HepG2 (cell line): Measurements from ENCODE around the gene CADM2. TPM values are rescaled to one million over a fixed set of nuclear protein-coding genes. Genes with fewer than 3 reads are reported as not detected.

Source experiments
- ATAC-seq: fragments of 200-7000 bp; cut with Tn5 transposase; 3 replicates; pipeline ENCODE4 v1.9.1; 2020; ENCODE audit warnings: mild to moderate bottlenecking, moderate library complexity
- BruUV-seq: library from RNA; stranded (reverse); fragments of 400-500 nt; replicated peaks from 2 replicates; lab custom pipeline; 2021; lab: Mats Ljungman, UMichigan
- CTCF ChIA-PET: fragments of 300-600 bp; formaldehyde crosslinking; extraction: SDS; loops from one replicate; lab custom pipeline; 2021; ENCODE audit warnings: low total read pairs, inconsistent platforms, low intra/inter-chr PET ratio; lab: Yijun Ruan, JAX
- POLR2A ChIA-PET: fragments of 350-600 bp; sonication (Branson Sonifier 250); formaldehyde crosslinking; loops from one replicate; lab custom pipeline; 2020; ENCODE audit warnings: antibody characterized with exemption, inconsistent platforms; lab: Yijun Ruan, JAX
- DNase-seq: peaks from one replicate; pipeline ENCODE4 v3.0.0-alpha.2; 2015; ENCODE audit warnings: low spot score
- FAIRE-seq: peaks from 3 replicates; lab custom pipeline; 2011; peaks lifted over from hg19 to GRCh38; lab: Jason Lieb, UNC
- H2AFZ ChIP-seq: one replicate; pipeline ENCODE4 v1.6.1; 2011; ENCODE audit warnings: low read length, inconsistent platforms
- H3K27ac ChIP-seq: fragments of 300-600 bp; 3 replicates; pipeline ENCODE4 v1.8.0; 2011; ENCODE audit warnings: mixed run types, mild to moderate bottlenecking, mixed read lengths, low read length, inconsistent platforms; ENCODE audit not compliant: insufficient read depth; ENCODE audit errors: extremely low read length
- H3K27me3 ChIP-seq, 2 experiments: fragments of 200-600 bp in 1 of 2; 2 replicates in 1 of 2; 3 replicates in 1 of 2; pipeline versions ENCODE4 v1.6.0 to v1.8.0; 2011; ENCODE audit warnings: low read length in 2 of 2, mild to moderate bottlenecking in 2 of 2, moderate library complexity in 2 of 2, inconsistent platforms in 1 of 2; ENCODE audit not compliant: insufficient read depth in 2 of 2, control insufficient read depth in 1 of 2
- H3K36me3 ChIP-seq, 2 experiments: fragments of 200-600 bp in 1 of 2; replicated peaks in 1 of 2; 2 replicates in 1 of 2; 3 replicates in 1 of 2; pipeline versions ENCODE4 v1.5.1 to v1.8.0; 2011; ENCODE audit warnings: low read length in 2 of 2, inconsistent platforms in 1 of 2; ENCODE audit not compliant: insufficient read depth in 2 of 2, control insufficient read depth in 1 of 2
- H3K4me1 ChIP-seq: 2 replicates; pipeline ENCODE4 v1.5.1; 2012; ENCODE audit warnings: low read length, inconsistent platforms; ENCODE audit not compliant: insufficient read depth
- H3K4me2 ChIP-seq: 2 replicates; pipeline ENCODE4 v1.6.0; 2011; ENCODE audit warnings: low read depth, low read length, inconsistent platforms
- H3K4me3 ChIP-seq, 3 experiments: fragments of 200-600 bp in 1 of 3; sonication (generic), shearing (Covaris generic) in 1 of 3; replicated peaks in 1 of 3; 2 replicates each; pipeline ENCODE4 v1.5.1; 2011 to 2016; ENCODE audit warnings: low read length in 3 of 3, inconsistent platforms in 2 of 3, low read depth in 2 of 3, mild to moderate bottlenecking in 2 of 3, control low read depth in 1 of 3, mixed read lengths in 1 of 3; ENCODE audit not compliant: insufficient read depth in 1 of 3
- H3K79me2 ChIP-seq: one replicate; pipeline ENCODE4 v1.6.1; 2011; ENCODE audit warnings: low read length, inconsistent platforms; ENCODE audit not compliant: insufficient read depth
- H3K9ac ChIP-seq: 2 replicates; pipeline ENCODE4 v1.6.0; 2011; ENCODE audit warnings: mild to moderate bottlenecking, low read depth, low read length, inconsistent platforms; ENCODE audit not compliant: insufficient read depth
- H3K9me3 ChIP-seq: 2 replicates; pipeline ENCODE4 v1.5.1; 2012; ENCODE audit warnings: mild to moderate bottlenecking, low read length
- H4K20me1 ChIP-seq: 2 replicates; pipeline ENCODE4 v1.6.0; 2011; ENCODE audit warnings: inconsistent platforms, mild to moderate bottlenecking, low read length, moderate library complexity; ENCODE audit not compliant: insufficient read depth
- ELF3 ChIP-seq: IDR thresholded peaks from 2 replicates; pipeline ENCODE4 v1.6.1; 2016; ENCODE audit warnings: missing genetic modification reagents, missing compliant biosample characterization
- HNF4G ChIP-seq, 2 experiments: sonication (generic) in 1 of 2; formaldehyde crosslinking in 1 of 2; IDR thresholded peaks; 2 replicates each; pipeline versions ENCODE4 v1.4.0 to v1.6.1; 2011 to 2020; ENCODE audit warnings: borderline replicate concordance in 2 of 2, low read depth in 2 of 2, mild to moderate bottlenecking in 2 of 2, low read length in 1 of 2, missing genetic modification reagents in 1 of 2, moderate library complexity in 1 of 2
- YY1 ChIP-seq: IDR thresholded peaks from 2 replicates; pipeline ENCODE4 v1.6.1; 2011; ENCODE audit warnings: low read length, low read depth, moderate library complexity, mild to moderate bottlenecking; ENCODE audit not compliant: insufficient read depth, insufficient replicate concordance
- WGBS: methylation state at CpG from one replicate; pipeline ENCODE4 v1.1.6; 2017; ENCODE audit warnings: low lambda C conversion rate; 5-methylcytosine and 5-hydroxymethylcytosine counted together
- in situ Hi-C: cut with HindIII; loops from 2 replicates; pipeline ENCODE4 v1.10.0; 2017; ENCODE audit warnings: low pct_unique_long_range_greater_than_20kb; ENCODE audit not compliant: extremely low pct_ligation_motif_present
- intact Hi-C: fragments of 100-400 bp; cut with micrococcal nuclease; formaldehyde crosslinking; loops from one replicate; pipeline ENCODE4 v1.10.0; 2022; ENCODE audit not compliant: unreplicated experiment
- polyA plus RNA-seq, 8 experiments: library from polyadenylated mRNA; depleted of rRNA in 3 of 8; stranded (reverse) in 7 of 8; unstranded in 1 of 8; fragments of >200 nt; fragmentation: Illumina TruSeq in 4 of 8; extraction: Trizol in 4 of 8; gene quantifications; 2 replicates each; pipeline versions ENCODE4 v1.2.1 to v1.2.3, GENCODE V29; 2011 to 2016; ENCODE audit warnings: low read depth in 4 of 8, missing spikeins in 1 of 8, mixed read lengths in 1 of 8; ENCODE audit not compliant: insufficient read depth in 1 of 8
- total RNA-seq, 5 experiments: library from RNA; depleted of rRNA; stranded (reverse); fragments of >200 nt; fragmentation: Illumina TruSeq; extraction: Trizol; gene quantifications; 2 replicates each; pipeline ENCODE4 v1.2.3, GENCODE V29; 2016; ENCODE audit warnings: low read depth in 1 of 5
- TF ChIP-seq, protein P1 (sequence below): sonication (generic); formaldehyde crosslinking; IDR thresholded peaks from 2 replicates; pipeline ENCODE4 v1.4.0; 2020; ENCODE audit warnings: mild to moderate bottlenecking, missing genetic modification reagents
- TF ChIP-seq, protein P2 (sequence below), 2 experiments: IDR thresholded peaks; 2 replicates each; pipeline ENCODE4 v1.6.1; 2011 to 2012; ENCODE audit warnings: low read length in 2 of 2, borderline replicate concordance in 1 of 2, low read depth in 1 of 2, mild to moderate bottlenecking in 1 of 2, moderate library complexity in 1 of 2
- TF ChIP-seq, protein P3 (sequence below): IDR thresholded peaks from 2 replicates; pipeline ENCODE4 v1.4.0; 2020; ENCODE audit warnings: mild to moderate bottlenecking, missing genetic modification reagents

CADM2 gene
- total and polyA plus RNA-seq, 2 of the 13 experiments (the other 11 are each of a cell fraction or from before 2014, with no cell fraction given) = not detected

DNA sequence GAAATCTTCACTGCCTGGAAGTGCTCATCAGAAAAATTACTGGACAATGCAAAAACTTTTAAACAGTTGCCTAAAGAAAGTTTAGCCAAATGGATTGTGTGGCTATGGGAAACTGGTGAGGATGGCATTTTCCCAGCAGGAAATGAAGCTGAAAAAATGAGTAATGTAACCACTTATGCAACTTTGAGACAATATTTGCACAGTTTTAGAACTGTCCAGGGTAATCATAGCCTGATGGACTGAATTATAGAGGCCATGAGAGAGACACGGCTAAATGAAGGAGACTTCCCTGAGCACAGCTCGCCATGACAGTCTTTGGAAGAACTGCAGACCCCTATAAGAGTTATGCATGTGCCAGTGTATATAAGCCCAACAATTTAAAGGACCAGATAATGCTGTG is 1150.6 kb downstream of the CADM2 start:
- DNase-seq = no peak
- CTCF ChIA-PET = no interaction called here
- POLR2A ChIA-PET = no interaction called here
- H3K4me2 ChIP-seq = no peak overlapping the region
- BruUV-seq = no TSS peak
- H3K4me3 ChIP-seq = no peak overlapping the region
- H3K4me1 ChIP-seq = no peaks in the 10 kb centered on the region
- H3K27ac ChIP-seq = no peak overlapping the region
- H4K20me1 ChIP-seq = no peaks in the 10 kb centered on the region
- H3K36me3 ChIP-seq = no peaks in the 10 kb centered on the region
- intact Hi-C loops = no loop called here
- 0% methylated on average over 2 of the region's 2 CpGs for WGBS
- TF ChIP-seq, protein P1, sequence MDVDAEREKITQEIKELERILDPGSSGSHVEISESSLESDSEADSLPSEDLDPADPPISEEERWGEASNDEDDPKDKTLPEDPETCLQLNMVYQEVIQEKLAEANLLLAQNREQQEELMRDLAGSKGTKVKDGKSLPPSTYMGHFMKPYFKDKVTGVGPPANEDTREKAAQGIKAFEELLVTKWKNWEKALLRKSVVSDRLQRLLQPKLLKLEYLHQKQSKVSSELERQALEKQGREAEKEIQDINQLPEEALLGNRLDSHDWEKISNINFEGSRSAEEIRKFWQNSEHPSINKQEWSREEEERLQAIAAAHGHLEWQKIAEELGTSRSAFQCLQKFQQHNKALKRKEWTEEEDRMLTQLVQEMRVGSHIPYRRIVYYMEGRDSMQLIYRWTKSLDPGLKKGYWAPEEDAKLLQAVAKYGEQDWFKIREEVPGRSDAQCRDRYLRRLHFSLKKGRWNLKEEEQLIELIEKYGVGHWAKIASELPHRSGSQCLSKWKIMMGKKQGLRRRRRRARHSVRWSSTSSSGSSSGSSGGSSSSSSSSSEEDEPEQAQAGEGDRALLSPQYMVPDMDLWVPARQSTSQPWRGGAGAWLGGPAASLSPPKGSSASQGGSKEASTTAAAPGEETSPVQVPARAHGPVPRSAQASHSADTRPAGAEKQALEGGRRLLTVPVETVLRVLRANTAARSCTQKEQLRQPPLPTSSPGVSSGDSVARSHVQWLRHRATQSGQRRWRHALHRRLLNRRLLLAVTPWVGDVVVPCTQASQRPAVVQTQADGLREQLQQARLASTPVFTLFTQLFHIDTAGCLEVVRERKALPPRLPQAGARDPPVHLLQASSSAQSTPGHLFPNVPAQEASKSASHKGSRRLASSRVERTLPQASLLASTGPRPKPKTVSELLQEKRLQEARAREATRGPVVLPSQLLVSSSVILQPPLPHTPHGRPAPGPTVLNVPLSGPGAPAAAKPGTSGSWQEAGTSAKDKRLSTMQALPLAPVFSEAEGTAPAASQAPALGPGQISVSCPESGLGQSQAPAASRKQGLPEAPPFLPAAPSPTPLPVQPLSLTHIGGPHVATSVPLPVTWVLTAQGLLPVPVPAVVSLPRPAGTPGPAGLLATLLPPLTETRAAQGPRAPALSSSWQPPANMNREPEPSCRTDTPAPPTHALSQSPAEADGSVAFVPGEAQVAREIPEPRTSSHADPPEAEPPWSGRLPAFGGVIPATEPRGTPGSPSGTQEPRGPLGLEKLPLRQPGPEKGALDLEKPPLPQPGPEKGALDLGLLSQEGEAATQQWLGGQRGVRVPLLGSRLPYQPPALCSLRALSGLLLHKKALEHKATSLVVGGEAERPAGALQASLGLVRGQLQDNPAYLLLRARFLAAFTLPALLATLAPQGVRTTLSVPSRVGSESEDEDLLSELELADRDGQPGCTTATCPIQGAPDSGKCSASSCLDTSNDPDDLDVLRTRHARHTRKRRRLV = no peak
- no peak for TF ChIP-seq YY1
- TF ChIP-seq, protein P2, sequence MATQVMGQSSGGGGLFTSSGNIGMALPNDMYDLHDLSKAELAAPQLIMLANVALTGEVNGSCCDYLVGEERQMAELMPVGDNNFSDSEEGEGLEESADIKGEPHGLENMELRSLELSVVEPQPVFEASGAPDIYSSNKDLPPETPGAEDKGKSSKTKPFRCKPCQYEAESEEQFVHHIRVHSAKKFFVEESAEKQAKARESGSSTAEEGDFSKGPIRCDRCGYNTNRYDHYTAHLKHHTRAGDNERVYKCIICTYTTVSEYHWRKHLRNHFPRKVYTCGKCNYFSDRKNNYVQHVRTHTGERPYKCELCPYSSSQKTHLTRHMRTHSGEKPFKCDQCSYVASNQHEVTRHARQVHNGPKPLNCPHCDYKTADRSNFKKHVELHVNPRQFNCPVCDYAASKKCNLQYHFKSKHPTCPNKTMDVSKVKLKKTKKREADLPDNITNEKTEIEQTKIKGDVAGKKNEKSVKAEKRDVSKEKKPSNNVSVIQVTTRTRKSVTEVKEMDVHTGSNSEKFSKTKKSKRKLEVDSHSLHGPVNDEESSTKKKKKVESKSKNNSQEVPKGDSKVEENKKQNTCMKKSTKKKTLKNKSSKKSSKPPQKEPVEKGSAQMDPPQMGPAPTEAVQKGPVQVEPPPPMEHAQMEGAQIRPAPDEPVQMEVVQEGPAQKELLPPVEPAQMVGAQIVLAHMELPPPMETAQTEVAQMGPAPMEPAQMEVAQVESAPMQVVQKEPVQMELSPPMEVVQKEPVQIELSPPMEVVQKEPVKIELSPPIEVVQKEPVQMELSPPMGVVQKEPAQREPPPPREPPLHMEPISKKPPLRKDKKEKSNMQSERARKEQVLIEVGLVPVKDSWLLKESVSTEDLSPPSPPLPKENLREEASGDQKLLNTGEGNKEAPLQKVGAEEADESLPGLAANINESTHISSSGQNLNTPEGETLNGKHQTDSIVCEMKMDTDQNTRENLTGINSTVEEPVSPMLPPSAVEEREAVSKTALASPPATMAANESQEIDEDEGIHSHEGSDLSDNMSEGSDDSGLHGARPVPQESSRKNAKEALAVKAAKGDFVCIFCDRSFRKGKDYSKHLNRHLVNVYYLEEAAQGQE (IDR thresholded peaks at IDR 0.05; ENCODE audit: borderline replicate concordance in 1 of 2, low read depth in 1 of 2, low read length in 2 of 2) = peak in 1 of 2 experiments; percentile 57; a peak in 1 of 4 replicates
- peak; percentile 56; the same call in 1 of the 2 replicates for TF ChIP-seq ELF3 (CRISPR knock-in tag)
- TF ChIP-seq HNF4G (IDR thresholded peaks at IDR 0.05; ENCODE audit: borderline replicate concordance, low read depth, low read length) = no peak
- TF ChIP-seq HNF4G (CRISPR knock-in tag; IDR thresholded peaks at IDR 0.05; ENCODE audit: borderline replicate concordance, low read depth) = no peak
- TF ChIP-seq, protein P3, sequence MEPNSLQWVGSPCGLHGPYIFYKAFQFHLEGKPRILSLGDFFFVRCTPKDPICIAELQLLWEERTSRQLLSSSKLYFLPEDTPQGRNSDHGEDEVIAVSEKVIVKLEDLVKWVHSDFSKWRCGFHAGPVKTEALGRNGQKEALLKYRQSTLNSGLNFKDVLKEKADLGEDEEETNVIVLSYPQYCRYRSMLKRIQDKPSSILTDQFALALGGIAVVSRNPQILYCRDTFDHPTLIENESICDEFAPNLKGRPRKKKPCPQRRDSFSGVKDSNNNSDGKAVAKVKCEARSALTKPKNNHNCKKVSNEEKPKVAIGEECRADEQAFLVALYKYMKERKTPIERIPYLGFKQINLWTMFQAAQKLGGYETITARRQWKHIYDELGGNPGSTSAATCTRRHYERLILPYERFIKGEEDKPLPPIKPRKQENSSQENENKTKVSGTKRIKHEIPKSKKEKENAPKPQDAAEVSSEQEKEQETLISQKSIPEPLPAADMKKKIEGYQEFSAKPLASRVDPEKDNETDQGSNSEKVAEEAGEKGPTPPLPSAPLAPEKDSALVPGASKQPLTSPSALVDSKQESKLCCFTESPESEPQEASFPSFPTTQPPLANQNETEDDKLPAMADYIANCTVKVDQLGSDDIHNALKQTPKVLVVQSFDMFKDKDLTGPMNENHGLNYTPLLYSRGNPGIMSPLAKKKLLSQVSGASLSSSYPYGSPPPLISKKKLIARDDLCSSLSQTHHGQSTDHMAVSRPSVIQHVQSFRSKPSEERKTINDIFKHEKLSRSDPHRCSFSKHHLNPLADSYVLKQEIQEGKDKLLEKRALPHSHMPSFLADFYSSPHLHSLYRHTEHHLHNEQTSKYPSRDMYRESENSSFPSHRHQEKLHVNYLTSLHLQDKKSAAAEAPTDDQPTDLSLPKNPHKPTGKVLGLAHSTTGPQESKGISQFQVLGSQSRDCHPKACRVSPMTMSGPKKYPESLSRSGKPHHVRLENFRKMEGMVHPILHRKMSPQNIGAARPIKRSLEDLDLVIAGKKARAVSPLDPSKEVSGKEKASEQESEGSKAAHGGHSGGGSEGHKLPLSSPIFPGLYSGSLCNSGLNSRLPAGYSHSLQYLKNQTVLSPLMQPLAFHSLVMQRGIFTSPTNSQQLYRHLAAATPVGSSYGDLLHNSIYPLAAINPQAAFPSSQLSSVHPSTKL (CRISPR knock-in tag) = peak; percentile 14; the same call in 1 of the 2 replicates
- H2AFZ ChIP-seq = no peak overlapping the region
- no peaks in the 10 kb centered on the region for H3K79me2 ChIP-seq
- ATAC-seq = peak; percentile 47; the same call in 2 of the 3 replicates
- in situ Hi-C loops = no loop called here
- no peak for FAIRE-seq
- no peak overlapping the region for H3K9ac ChIP-seq
- H3K27me3 ChIP-seq = no peaks in the 10 kb centered on the region
- peaks cover 19% of the 10 kb centered on the region; the same call in 1 of the 2 replicates for H3K9me3 ChIP-seq
